Inferior parietal cortex (tissue), 1 donor: Measurements from ENCODE around the gene ZFYVE16.
"Not testable (repeated sequence)": the region's sequence is repeated elsewhere in the genome, so short reads cannot be mapped to it uniquely, and the experiment has no call there.

Experiments
- DNase-seq: peaks from one replicate; pipeline ENCODE4 v3.0.0-alpha.2; 2016; ENCODE audit errors: extremely low spot score

ZFYVE16 gene

GRCh38 chr5:80407735-80408483 lies at the start of gene ZFYVE16:
TSS of gene ZFYVE16 (plus strand) at chr5:80408064. CDS start at chr5:80434148, 26,084 bp downstream.
- peak; percentile 99 for DNase-seq

GRCh38 chr5:80360914-80361444 lies 46.9 kb upstream of the ZFYVE16 start:
- DNase-seq, result no peak

DNA sequence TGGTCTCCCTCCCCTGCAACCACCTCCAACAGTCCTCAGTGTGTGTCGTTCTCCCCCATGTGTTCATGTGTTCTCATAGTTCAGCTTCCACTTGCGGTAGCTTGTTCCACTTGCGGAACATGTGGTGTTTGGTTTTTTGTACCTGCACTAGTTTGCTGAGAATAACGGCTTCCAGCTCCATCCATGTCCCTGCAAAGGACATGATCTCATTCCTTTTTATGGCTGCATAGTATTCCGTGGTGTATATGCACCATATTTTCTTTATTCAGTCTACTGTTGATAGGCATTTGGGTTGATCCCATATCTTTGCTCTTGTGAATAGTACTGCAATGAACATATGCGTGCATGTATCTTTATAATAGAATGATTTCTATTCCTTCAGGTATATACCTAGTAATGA lies 43.0 kb upstream of the ZFYVE16 start:
- no peak for DNase-seq

GRCh38 chr5:80368661-80369480 lies 39.0 kb upstream of the ZFYVE16 start:
- DNase-seq, result peak; percentile 18

GRCh38 chr5:80369521-80369920 lies 38.3 kb upstream of the ZFYVE16 start:
- DNase-seq, result peak; percentile 24

- peak; percentile 7 for DNase-seq
Measured at GRCh38 chr5:80370390-80370789, 37.5 kb upstream of the ZFYVE16 start.

DNA sequence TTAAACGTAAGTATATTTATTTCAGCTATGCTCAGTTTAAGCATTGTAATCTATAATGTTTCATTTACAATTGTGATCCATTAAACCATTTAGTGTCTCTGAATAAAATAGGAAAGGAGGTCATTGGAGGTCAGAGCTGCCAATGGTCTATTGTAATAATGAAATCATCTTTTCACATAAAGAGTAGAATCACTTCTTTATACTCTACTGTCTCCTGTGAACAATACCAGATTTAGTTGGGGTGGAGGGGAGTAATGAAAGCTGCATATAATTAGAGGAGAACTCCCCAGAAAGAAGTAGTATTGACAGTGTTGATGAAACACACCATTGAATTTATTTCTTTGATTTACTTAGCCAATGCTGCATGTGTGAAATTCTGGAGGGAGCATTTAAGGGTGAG lies 35.1 kb upstream of the ZFYVE16 start:
- DNase-seq, result peak; percentile 68

DNA sequence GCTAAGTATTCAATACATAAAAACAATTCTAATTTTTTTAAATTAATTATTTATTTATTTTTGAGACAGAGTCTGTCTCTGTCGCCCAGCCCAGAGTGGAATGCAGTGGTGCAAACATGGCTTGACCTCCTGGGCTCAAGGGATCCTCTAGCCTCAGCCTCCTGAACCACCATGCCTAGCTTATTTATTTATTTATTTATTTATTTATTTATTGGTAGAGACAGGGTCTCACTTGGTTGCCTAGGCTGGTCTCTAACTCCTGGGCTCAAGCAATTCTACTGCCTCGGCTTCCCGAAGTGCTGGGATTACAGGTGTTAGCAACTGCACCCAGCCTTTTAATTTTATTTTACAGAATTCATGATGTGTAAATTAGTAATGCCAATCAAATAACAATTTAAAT lies 33.7 kb upstream of the ZFYVE16 start:
- DNase-seq, result no peak

GRCh38 chr5:80376557-80376956 lies 31.3 kb upstream of the ZFYVE16 start:
- no peak for DNase-seq

- DNase-seq, result no peak
Measured at GRCh38 chr5:80382488-80382887, 25.4 kb upstream of the ZFYVE16 start.

DNA sequence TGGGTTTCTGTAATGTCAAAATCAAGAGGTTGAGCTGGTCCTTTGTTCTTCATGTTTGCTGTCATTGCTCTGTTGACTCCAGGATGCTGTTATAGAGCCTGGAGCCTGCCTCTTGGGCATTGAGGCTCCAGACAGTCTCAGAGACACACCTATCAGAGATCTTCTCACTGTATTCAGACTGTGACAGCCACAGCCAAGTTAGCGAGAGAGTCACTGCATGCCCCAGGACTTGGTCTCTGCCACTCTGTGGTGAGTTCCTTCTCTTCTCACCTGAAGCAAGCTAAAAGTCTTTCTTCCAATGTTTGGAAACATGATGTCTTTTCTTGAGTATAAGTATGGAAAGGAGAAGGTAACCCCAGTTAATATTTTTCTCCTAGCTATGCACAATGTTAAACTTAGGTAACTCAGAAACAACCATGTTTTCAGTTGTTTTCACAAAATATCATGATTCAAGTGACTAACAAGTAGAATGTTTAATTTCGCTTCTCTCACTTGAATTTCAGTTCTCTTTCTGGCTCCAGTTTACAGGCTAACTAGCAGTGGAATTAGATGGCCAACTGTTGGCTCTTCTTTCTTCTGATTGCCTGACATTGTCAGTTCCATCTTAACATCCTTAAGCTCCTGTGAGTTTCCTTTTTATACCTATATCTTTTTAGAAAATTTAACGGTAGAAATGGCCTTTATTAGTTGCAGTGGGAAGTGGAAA lies 20.6 kb upstream of the ZFYVE16 start:
- no peak for DNase-seq

- no peak for DNase-seq
Measured at GRCh38 chr5:80389580-80389979, 18.3 kb upstream of the ZFYVE16 start.

DNA sequence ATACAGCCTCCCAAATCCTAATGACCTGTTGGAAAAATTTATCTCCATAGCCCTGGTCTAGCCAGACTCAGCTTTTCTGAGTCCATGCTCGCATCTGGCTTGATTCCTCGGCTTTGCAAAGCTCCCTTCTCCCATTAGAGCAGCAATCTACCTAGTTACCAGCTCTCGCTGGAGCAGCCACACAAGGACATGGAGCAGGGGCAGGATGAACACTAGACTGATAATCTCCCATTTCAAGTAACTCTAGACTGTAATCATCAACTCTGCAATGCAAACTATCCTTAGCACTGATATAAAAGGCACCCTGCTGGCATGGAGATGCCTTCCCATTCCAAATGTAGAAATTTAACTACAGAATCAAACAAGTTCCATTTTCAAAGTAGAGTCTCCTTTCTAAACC lies 17.5 kb upstream of the ZFYVE16 start:
- not testable (repeated sequence) for DNase-seq

DNA sequence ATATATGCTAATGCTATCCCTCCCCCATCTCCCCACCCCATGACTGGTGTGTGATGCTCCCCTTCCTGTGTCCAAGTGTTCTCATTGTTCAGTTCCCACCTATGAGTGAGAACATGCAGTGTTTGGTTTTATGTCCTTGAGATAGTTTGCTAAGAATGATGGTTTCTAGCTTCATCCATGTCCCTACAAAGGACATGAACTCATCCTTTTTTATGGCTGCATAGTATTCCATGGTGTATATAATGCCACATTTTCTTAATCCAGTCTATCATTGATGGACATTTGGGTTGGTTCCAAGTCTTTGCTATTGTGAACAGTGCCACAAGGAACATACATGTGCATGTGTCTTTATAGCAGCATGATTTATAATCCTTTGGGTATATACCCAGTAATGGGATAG lies 16.6 kb upstream of the ZFYVE16 start:
- not testable (repeated sequence) for DNase-seq

DNA sequence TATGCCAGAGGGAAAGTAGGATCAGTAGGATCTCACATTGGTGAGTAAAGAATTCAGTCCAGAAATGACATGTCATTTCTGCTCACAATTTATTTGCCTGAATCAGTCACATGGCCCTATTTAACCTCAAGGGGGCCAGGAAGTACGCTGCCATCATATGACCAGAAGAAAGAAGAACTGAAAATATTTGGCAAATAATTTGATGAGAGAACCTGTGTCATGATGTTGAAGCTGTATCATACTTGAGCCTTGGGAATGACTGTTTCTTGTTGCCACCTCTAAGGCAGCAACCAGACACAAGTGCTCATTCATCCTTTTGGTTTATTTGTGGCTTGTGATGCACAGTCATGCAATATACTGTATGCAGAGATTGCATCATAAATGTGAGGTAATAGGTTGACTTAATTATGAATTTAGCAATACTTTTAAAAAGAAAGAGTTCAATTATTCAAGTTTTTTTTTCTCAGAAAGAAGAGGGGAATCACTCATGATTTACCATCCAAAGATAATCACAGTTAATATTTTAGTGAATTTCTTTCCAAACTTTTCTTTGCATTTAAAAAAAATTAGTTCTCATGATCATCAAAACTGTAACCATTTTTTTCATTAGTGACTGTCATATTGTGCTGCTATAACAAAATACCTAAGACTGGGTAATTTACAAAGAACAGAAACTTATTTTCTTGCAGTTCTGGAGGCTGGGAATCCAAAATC lies 8.2 kb upstream of the ZFYVE16 start:
- no peak for DNase-seq

DNA sequence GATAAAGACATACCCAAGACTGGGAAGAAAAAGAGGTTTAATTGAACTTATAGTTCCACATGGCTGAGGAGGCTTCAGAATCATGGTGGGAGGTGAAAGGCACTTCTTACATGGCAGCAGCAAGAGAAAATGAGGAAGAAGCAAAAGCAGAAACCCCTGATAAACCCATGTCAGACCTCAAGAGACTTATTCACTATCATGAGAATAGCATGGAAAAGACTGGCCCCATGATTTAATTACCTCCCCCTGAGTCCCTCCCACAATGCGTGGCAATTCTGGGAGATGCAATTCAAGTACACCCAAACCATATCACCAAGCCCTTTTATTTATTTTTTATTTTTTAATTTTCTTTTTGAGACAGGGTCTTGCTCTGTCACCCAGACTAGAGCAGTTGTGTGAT lies 7.5 kb upstream of the ZFYVE16 start:
- DNase-seq, result not testable (repeated sequence)

GRCh38 chr5:80403782-80404181 lies 4.1 kb upstream of the ZFYVE16 start:
- DNase-seq, result no peak

GRCh38 chr5:80406980-80407734 lies 707 bp upstream of the ZFYVE16 start:
- peak; percentile 35 for DNase-seq

DNA sequence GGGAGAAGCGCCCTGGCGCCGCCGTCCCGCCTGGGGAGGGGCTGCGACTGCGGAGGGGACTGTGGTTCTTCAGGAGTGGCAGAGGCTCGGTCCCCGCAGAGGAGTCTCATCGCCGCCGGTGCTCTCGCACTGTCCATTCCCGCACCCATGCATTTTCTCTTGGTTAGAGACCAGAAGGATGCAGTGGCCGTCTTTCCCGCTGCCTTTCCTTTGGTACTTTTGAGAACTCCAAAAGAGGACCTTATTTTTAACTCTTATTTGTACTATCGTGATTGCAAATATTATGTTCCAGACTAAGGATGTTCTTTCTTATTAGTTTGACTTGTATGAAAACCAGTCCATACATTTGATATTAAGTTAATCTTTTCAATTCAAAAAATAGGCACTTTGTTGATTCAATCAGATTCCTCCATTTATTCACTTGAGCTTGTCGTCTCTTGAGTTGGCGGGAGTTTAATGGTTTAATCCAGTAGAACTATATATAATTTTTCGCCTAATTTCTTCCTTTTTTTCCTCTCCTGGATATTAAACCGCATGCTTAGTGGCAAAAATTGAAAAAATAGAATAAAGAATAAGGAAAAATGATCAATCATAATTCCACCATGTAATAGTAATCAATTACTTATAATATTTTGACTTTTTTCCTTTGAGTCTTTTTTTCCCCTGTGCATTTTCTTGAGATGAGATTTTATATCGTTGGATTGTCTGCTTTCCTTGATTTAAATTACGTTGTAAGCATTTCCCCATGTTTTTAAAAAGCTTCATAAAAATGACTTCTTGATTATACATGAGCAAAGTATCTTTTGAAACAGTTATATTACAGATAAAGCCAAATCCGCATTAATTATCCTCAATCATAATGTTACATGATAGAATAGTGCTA lies 861 bp downstream of the ZFYVE16 start:
- DNase-seq, result peak; percentile 32
